Liver (tissue), 9 donors: Measurements from ENCODE around the gene MIR17HG. TPM values are rescaled to one million over a fixed set of nuclear protein-coding genes. Genes with fewer than 3 reads are reported as not detected.

Experiments used
- DNase-seq: peaks from one replicate; pipeline ENCODE4 v3.0.0-alpha.2; 2017; ENCODE audit warnings: low spot score
- H3K27ac ChIP-seq, 2 donors: one replicate each; pipeline ENCODE4 v1.7.0; 2013; ENCODE audit warnings: inconsistent platforms in 2 of 2, low read length in 2 of 2, control low read depth in 1 of 2, low read depth in 1 of 2, mild to moderate bottlenecking in 1 of 2
- H3K27me3 ChIP-seq, 4 donors: one replicate each; pipeline versions ENCODE4 v1.6.1 to v1.7.0; 2013; ENCODE audit warnings: low read length in 3 of 4, inconsistent platforms in 1 of 4, mild to moderate bottlenecking in 1 of 4, moderate library complexity in 1 of 4; ENCODE audit not compliant: control insufficient read depth in 4 of 4, insufficient read depth in 4 of 4
- H3K36me3 ChIP-seq, 4 donors: one replicate each; pipeline versions ENCODE4 v1.6.1 to v1.7.0; 2013; ENCODE audit warnings: low read length in 3 of 4, mild to moderate bottlenecking in 3 of 4, low read depth in 1 of 4, moderate library complexity in 1 of 4; ENCODE audit not compliant: control insufficient read depth in 4 of 4, insufficient read depth in 3 of 4
- H3K4me1 ChIP-seq, 4 donors: one replicate each; pipeline versions ENCODE4 v1.6.1 to v1.7.0; 2013; ENCODE audit warnings: low read length in 3 of 4, mild to moderate bottlenecking in 3 of 4, moderate library complexity in 1 of 4; ENCODE audit not compliant: control insufficient read depth in 4 of 4, insufficient read depth in 4 of 4
- H3K4me3 ChIP-seq, 3 donors: one replicate each; pipeline versions ENCODE4 v1.6.1 to v1.7.0; 2013; ENCODE audit warnings: low read length in 3 of 3, control low read depth in 1 of 3, low read depth in 1 of 3, mild to moderate bottlenecking in 1 of 3
- H3K9ac ChIP-seq, 2 donors: one replicate each; pipeline ENCODE4 v1.7.0; 2013; ENCODE audit warnings: low read length in 2 of 2, mild to moderate bottlenecking in 2 of 2, moderate library complexity in 2 of 2, control low read depth in 1 of 2, low read depth in 1 of 2
- H3K9me3 ChIP-seq, 4 donors: one replicate each; pipeline versions ENCODE4 v1.6.1 to v1.7.0; 2013; ENCODE audit warnings: low read length in 3 of 4; ENCODE audit not compliant: control insufficient read depth in 4 of 4
- EGR1 ChIP-seq, 2 donors: IDR thresholded peaks; 2 replicates each; pipeline ENCODE4 v1.6.1; 2016 to 2018; ENCODE audit warnings: antibody characterized with exemption in 2 of 2, low read depth in 2 of 2
- FOXA1 ChIP-seq: IDR thresholded peaks from 2 replicates; pipeline ENCODE4 v1.6.1; 2016; ENCODE audit warnings: antibody characterized with exemption
- FOXA2 ChIP-seq: IDR thresholded peaks from 2 replicates; pipeline ENCODE4 v1.6.1; 2016; ENCODE audit warnings: antibody characterized with exemption
- GABPA ChIP-seq, 2 donors: IDR thresholded peaks in 1 of 2; conservative IDR thresholded peaks in 1 of 2; 2 replicates each; pipeline ENCODE4 v1.6.1; 2016; ENCODE audit warnings: antibody characterized with exemption in 2 of 2, mild to moderate bottlenecking in 1 of 2, moderate library complexity in 1 of 2
- HNF4A ChIP-seq, 2 donors: conservative IDR thresholded peaks; 2 replicates each; pipeline ENCODE4 v1.6.1; 2016; ENCODE audit warnings: antibody characterized with exemption in 2 of 2, mild to moderate bottlenecking in 2 of 2
- HNF4G ChIP-seq: IDR thresholded peaks from 2 replicates; pipeline ENCODE4 v1.6.1; 2016; ENCODE audit warnings: antibody characterized with exemption
- JUND ChIP-seq, 2 donors: IDR thresholded peaks; 2 replicates each; pipeline ENCODE4 v1.6.1; 2016; ENCODE audit warnings: antibody characterized with exemption in 2 of 2
- MAX ChIP-seq: IDR thresholded peaks from 2 replicates; pipeline ENCODE4 v1.6.1; 2016; ENCODE audit warnings: antibody characterized with exemption
- NR2F2 ChIP-seq: IDR thresholded peaks from 2 replicates; pipeline ENCODE4 v1.6.1; 2016; ENCODE audit warnings: antibody characterized with exemption
- RAD21 ChIP-seq, 2 donors: IDR thresholded peaks; 2 replicates each; pipeline ENCODE4 v1.6.1; 2016; ENCODE audit warnings: antibody characterized with exemption in 2 of 2, mild to moderate bottlenecking in 2 of 2
- RXRA ChIP-seq, 2 donors: IDR thresholded peaks; 2 replicates each; pipeline ENCODE4 v1.6.1; 2017 to 2018; ENCODE audit warnings: antibody characterized with exemption in 2 of 2, mild to moderate bottlenecking in 1 of 2
- SP1 ChIP-seq: IDR thresholded peaks from 2 replicates; pipeline ENCODE4 v1.6.1; 2018; ENCODE audit warnings: antibody characterized with exemption, mild to moderate bottlenecking
- TAF1 ChIP-seq: conservative IDR thresholded peaks from 2 replicates; pipeline ENCODE4 v1.6.1; 2016; ENCODE audit warnings: antibody characterized with exemption, mild to moderate bottlenecking
- YY1 ChIP-seq: IDR thresholded peaks from 2 replicates; pipeline ENCODE4 v1.6.1; 2016; ENCODE audit warnings: antibody characterized with exemption, mild to moderate bottlenecking
- ZBTB33 ChIP-seq: IDR thresholded peaks from 2 replicates; pipeline ENCODE4 v1.6.1; 2016; ENCODE audit warnings: antibody characterized with exemption
- WGBS: extraction: QIAGEN DNeasy Blood & Tissue Kit; methylation state at CpG from one replicate; pipeline ENCODE4 v1.1.7; 2013; 5-methylcytosine and 5-hydroxymethylcytosine counted together
- polyA plus RNA-seq, 2 donors: library from polyadenylated mRNA; stranded (reverse) in 1 of 2; unstranded in 1 of 2; fragments of 200-250 nt in 1 of 2; fragments of >200 nt in 1 of 2; fragmentation: Nextera tagmentation in 1 of 2; extraction: Ambion mirVana in 1 of 2; gene quantifications; one replicate each; pipeline versions ENCODE4 v1.2.1 to v1.2.3, GENCODE V29; 2013 to 2015
- total RNA-seq, 2 donors: library from RNA; depleted of rRNA; stranded (reverse); fragments of >200 nt; gene quantifications; one replicate each; pipeline ENCODE4 v1.2.3, GENCODE V29; 2014
- TF ChIP-seq, protein P1 (sequence below): IDR thresholded peaks from 2 replicates; pipeline ENCODE4 v1.6.1; 2016; ENCODE audit warnings: antibody characterized with exemption, mild to moderate bottlenecking
- TF ChIP-seq, protein P2 (sequence below): fragments of 150-350 bp; IDR thresholded peaks from 2 replicates; pipeline ENCODE4 v1.5.1; 2017; ENCODE audit warnings: improper control_type of control experiment, low read depth, low read length; ENCODE audit not compliant: missing input control
- TF ChIP-seq, protein P3 (sequence below): IDR thresholded peaks from 2 replicates; pipeline ENCODE4 v1.6.1; 2016; ENCODE audit warnings: antibody characterized with exemption
- donor health status: healthy.
- donor health status: healthy.
- donor health status: healthy.
- donor health status: healthy.
- donor health status: healthy.

MIR17HG gene
- total and polyA plus RNA-seq, 4 donors, result 0.27 to 7.7 (median 4.4) TPM

GRCh38 chr13:91375116-91375729 is 27.7 kb downstream of the MIR17HG start:
- no peak overlapping the region for H3K4me3 ChIP-seq
- no peaks in the 10 kb centered on the region for H3K36me3 ChIP-seq
- no peak overlapping the region for H3K27ac ChIP-seq
- no peaks in the 10 kb centered on the region for H3K27me3 ChIP-seq
- peaks cover 0 to 28% (median 13%) of the 10 kb centered on the region in 4 donors for H3K4me1 ChIP-seq
- no peak for TF ChIP-seq JUND (IDR thresholded peaks at IDR 0.05)
- TF ChIP-seq RXRA (IDR thresholded peaks at IDR 0.05), result no peak
- no peak for TF ChIP-seq SP1
- TF ChIP-seq, protein P1, sequence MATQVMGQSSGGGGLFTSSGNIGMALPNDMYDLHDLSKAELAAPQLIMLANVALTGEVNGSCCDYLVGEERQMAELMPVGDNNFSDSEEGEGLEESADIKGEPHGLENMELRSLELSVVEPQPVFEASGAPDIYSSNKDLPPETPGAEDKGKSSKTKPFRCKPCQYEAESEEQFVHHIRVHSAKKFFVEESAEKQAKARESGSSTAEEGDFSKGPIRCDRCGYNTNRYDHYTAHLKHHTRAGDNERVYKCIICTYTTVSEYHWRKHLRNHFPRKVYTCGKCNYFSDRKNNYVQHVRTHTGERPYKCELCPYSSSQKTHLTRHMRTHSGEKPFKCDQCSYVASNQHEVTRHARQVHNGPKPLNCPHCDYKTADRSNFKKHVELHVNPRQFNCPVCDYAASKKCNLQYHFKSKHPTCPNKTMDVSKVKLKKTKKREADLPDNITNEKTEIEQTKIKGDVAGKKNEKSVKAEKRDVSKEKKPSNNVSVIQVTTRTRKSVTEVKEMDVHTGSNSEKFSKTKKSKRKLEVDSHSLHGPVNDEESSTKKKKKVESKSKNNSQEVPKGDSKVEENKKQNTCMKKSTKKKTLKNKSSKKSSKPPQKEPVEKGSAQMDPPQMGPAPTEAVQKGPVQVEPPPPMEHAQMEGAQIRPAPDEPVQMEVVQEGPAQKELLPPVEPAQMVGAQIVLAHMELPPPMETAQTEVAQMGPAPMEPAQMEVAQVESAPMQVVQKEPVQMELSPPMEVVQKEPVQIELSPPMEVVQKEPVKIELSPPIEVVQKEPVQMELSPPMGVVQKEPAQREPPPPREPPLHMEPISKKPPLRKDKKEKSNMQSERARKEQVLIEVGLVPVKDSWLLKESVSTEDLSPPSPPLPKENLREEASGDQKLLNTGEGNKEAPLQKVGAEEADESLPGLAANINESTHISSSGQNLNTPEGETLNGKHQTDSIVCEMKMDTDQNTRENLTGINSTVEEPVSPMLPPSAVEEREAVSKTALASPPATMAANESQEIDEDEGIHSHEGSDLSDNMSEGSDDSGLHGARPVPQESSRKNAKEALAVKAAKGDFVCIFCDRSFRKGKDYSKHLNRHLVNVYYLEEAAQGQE, result no peak
- TF ChIP-seq HNF4G, result no peak
- TF ChIP-seq HNF4A (conservative IDR thresholded peaks at IDR 0.05), result no peak
- no peak for TF ChIP-seq NR2F2
- peak; percentile 71 to 81 for TF ChIP-seq RAD21 (IDR thresholded peaks at IDR 0.05)
- no peak for TF ChIP-seq FOXA2
- TF ChIP-seq YY1, result no peak
- TF ChIP-seq ZBTB33, result no peak
- TF ChIP-seq FOXA1, result peak; percentile 27
- TF ChIP-seq MAX, result no peak
- TF ChIP-seq GABPA (IDR thresholded peaks at IDR 0.05 in 1 of 2, conservative IDR thresholded peaks at IDR 0.05 in 1 of 2), result no peak
- TF ChIP-seq, protein P2, sequence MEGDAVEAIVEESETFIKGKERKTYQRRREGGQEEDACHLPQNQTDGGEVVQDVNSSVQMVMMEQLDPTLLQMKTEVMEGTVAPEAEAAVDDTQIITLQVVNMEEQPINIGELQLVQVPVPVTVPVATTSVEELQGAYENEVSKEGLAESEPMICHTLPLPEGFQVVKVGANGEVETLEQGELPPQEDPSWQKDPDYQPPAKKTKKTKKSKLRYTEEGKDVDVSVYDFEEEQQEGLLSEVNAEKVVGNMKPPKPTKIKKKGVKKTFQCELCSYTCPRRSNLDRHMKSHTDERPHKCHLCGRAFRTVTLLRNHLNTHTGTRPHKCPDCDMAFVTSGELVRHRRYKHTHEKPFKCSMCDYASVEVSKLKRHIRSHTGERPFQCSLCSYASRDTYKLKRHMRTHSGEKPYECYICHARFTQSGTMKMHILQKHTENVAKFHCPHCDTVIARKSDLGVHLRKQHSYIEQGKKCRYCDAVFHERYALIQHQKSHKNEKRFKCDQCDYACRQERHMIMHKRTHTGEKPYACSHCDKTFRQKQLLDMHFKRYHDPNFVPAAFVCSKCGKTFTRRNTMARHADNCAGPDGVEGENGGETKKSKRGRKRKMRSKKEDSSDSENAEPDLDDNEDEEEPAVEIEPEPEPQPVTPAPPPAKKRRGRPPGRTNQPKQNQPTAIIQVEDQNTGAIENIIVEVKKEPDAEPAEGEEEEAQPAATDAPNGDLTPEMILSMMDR, result peak; percentile 52
- TF ChIP-seq, protein P3, sequence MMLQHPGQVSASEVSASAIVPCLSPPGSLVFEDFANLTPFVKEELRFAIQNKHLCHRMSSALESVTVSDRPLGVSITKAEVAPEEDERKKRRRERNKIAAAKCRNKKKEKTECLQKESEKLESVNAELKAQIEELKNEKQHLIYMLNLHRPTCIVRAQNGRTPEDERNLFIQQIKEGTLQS, result no peak
- TF ChIP-seq EGR1 (IDR thresholded peaks at IDR 0.05; ENCODE audit: low read depth in 2 of 2), result no peak
- TF ChIP-seq TAF1, result no peak
- DNase-seq, result no peak
- WGBS, result 87% methylated on average over 4 of the region's 4 CpGs
- H3K9ac ChIP-seq, result no peak overlapping the region
- no peaks in the 10 kb centered on the region for H3K9me3 ChIP-seq
